Adipocyte (in vitro differentiated cells): ENCODE data around the gene MACROH2A1.

Source experiments
- DNase-seq: peaks from one replicate; pipeline ENCODE4 v3.0.0-alpha.2; 2015; ENCODE audit warnings: low read depth
- H3K27me3 ChIP-seq: replicated peaks from 2 replicates; pipeline ENCODE4 v1.7.0; 2013; ENCODE audit warnings: mild to moderate bottlenecking, low read length, moderate library complexity; ENCODE audit not compliant: control insufficient read depth, insufficient read depth
- H3K36me3 ChIP-seq: 2 replicates; pipeline ENCODE4 v1.7.0; 2013; ENCODE audit warnings: low read length, mild to moderate bottlenecking, moderate library complexity; ENCODE audit not compliant: control insufficient read depth, insufficient read depth, severe bottlenecking
- H3K4me1 ChIP-seq: 2 replicates; pipeline ENCODE4 v1.7.0; 2013; ENCODE audit warnings: mild to moderate bottlenecking, low read length, moderate library complexity; ENCODE audit not compliant: control insufficient read depth, insufficient read depth
- H3K4me3 ChIP-seq: 2 replicates; pipeline ENCODE4 v1.7.0; 2013; ENCODE audit warnings: mild to moderate bottlenecking, low read length, moderate library complexity
- H3K9ac ChIP-seq: 2 replicates; pipeline ENCODE4 v1.7.0; 2013; ENCODE audit warnings: mild to moderate bottlenecking, low read length, moderate library complexity
- H3K9me3 ChIP-seq: 2 replicates; pipeline ENCODE4 v1.7.0; 2013; ENCODE audit warnings: mild to moderate bottlenecking, low read length, moderate library complexity; ENCODE audit not compliant: control insufficient read depth

Gene MACROH2A1

GRCh38 chr5:135422419-135422818 lies 23.4 kb upstream of the MACROH2A1 start:
- H3K9me3 ChIP-seq = peaks cover 18% of the 10 kb centered on the region
- H3K4me3 ChIP-seq = no peak overlapping the region
- no peaks in the 10 kb centered on the region for H3K27me3 ChIP-seq
- no peak overlapping the region for H3K9ac ChIP-seq
- DNase-seq = no peak
- peaks cover 4% of the 10 kb centered on the region for H3K4me1 ChIP-seq
- H3K36me3 ChIP-seq = no peaks in the 10 kb centered on the region

GRCh38 chr5:135417083-135417482 lies 18.1 kb upstream of the MACROH2A1 start:
- no peak overlapping the region for H3K9ac ChIP-seq
- no peaks in the 10 kb centered on the region for H3K4me1 ChIP-seq
- H3K9me3 ChIP-seq = peaks cover 18% of the 10 kb centered on the region
- DNase-seq = no peak
- no peaks in the 10 kb centered on the region for H3K36me3 ChIP-seq
- no peak overlapping the region for H3K4me3 ChIP-seq
- no peaks in the 10 kb centered on the region for H3K27me3 ChIP-seq

DNA sequence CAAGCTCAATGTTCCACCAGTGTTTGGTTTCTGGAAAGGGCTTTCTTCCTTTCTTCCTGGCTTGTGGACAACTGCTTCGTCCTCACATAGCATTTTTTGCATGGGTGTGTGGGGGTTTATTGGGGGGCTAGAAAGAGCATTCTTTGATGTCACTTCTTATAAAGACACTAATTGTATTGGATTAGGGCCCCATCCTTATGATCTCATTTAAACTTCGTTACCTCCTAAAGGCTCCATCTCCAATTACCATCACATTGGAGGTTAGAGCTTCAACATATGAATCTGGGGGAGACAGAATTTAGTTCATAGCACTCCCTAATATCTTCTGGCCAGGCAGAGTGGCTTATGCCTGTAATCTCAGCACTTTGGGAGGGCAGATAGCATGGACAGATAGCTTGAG lies 6.1 kb upstream of the MACROH2A1 start:
- H3K9me3 ChIP-seq = no peaks in the 10 kb centered on the region
- no peak overlapping the region for H3K9ac ChIP-seq
- H3K36me3 ChIP-seq = no peaks in the 10 kb centered on the region
- no peaks in the 10 kb centered on the region for H3K27me3 ChIP-seq
- no peak for DNase-seq
- no peaks in the 10 kb centered on the region for H3K4me1 ChIP-seq
- H3K4me3 ChIP-seq = no peak overlapping the region

DNA sequence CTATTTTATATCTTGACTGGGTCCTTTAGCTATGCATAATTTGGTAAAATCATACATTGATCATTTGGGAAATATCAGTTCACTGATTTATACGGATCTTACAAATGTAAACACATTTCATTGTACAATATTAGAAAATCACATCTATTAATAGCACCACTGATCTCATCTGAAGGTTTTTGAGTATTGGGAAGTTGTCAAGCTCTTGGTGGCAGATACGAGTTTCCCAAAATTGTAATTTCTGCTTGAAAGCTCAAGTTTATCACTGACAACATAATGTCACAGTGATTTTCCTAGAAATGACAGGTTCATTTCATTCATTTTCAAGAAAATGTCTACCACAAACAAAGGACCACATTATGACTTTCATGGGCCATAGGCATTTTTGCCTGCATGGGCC lies 3.0 kb upstream of the MACROH2A1 start:
- Histone ChIP-seq H3K4me3 (no peak overlapping the region), H3K9ac (no peak overlapping the region), H3K27me3 (no peaks in the 10 kb centered on the region), H3K9me3 (no peaks in the 10 kb centered on the region), H3K4me1 (peaks cover 11% of the 10 kb centered on the region), H3K36me3 (no peaks in the 10 kb centered on the region)
- no peak for DNase-seq

- Histone ChIP-seq H3K27me3 (no peaks in the 10 kb centered on the region), H3K9me3 (no peaks in the 10 kb centered on the region), H3K4me1 (peaks cover 18% of the 10 kb centered on the region), H3K4me3 (no peak overlapping the region), H3K36me3 (no peaks in the 10 kb centered on the region), H3K9ac (no peak overlapping the region)
- DNase-seq = no peak
Observed at GRCh38 chr5:135400866-135401265, 1.8 kb upstream of the MACROH2A1 start.

GRCh38 chr5:135399794-135400542 lies 937 bp upstream of the MACROH2A1 start:
- no peak for DNase-seq
- peak overlapping the region; percentile 91 for H3K4me3 ChIP-seq
- no peaks in the 10 kb centered on the region for H3K36me3 ChIP-seq
- H3K9me3 ChIP-seq = no peaks in the 10 kb centered on the region
- peak overlapping the region; percentile 94 for H3K9ac ChIP-seq
- H3K27me3 ChIP-seq = no peaks in the 10 kb centered on the region
- peaks cover 18% of the 10 kb centered on the region for H3K4me1 ChIP-seq

GRCh38 chr5:135398160-135398854 lies 724 bp downstream of the MACROH2A1 start:
- Histone ChIP-seq H3K4me3 (peak overlapping the region; percentile 91), H3K27me3 (no peaks in the 10 kb centered on the region), H3K36me3 (no peaks in the 10 kb centered on the region), H3K9ac (peak overlapping the region; percentile 94), H3K9me3 (no peaks in the 10 kb centered on the region), H3K4me1 (peaks cover 29% of the 10 kb centered on the region)
- peak; percentile 71 for DNase-seq

- H3K9me3 ChIP-seq = no peaks in the 10 kb centered on the region
- no peaks in the 10 kb centered on the region for H3K36me3 ChIP-seq
- H3K27me3 ChIP-seq = no peaks in the 10 kb centered on the region
- H3K4me1 ChIP-seq = peaks cover 41% of the 10 kb centered on the region
- peak overlapping the region; percentile 91 for H3K4me3 ChIP-seq
- peak overlapping the region; percentile 94 for H3K9ac ChIP-seq
- no peak for DNase-seq
Observed at GRCh38 chr5:135397084-135397483, 1.9 kb downstream of the MACROH2A1 start.

DNA sequence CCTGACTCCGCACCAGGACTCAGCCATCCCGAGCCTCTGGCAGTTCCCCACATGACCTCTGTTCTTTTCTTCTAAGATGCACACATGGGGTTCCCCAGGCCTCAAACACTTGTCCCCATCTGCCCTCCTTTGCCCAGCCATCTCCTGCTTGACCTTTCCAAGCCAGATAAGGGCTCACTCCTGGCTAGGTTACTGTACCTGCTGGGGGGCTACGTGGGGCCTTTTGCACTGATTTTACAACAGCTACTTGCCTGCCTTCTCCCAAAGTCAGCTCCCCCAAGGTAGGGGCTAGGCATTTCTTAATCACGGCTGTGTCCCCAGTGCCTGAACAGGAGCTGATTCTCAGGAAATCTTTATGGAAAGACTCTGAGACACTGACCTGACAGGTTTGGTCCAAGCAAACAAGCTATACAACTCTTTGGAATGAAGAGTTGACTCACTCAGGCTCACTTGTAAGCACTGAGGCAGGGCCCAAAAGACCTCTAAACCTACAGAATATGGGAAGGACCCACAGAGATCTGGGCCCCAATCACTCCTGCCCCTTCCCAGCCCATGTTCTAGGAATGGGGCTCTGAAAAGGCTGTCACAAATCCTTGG lies 2.5 kb downstream of the MACROH2A1 start:
- DNase-seq = no peak
- H3K36me3 ChIP-seq = no peaks in the 10 kb centered on the region
- H3K4me3 ChIP-seq = no peak overlapping the region
- no peaks in the 10 kb centered on the region for H3K9me3 ChIP-seq
- no peaks in the 10 kb centered on the region for H3K27me3 ChIP-seq
- no peak overlapping the region for H3K9ac ChIP-seq
- H3K4me1 ChIP-seq = peaks cover 47% of the 10 kb centered on the region

DNA sequence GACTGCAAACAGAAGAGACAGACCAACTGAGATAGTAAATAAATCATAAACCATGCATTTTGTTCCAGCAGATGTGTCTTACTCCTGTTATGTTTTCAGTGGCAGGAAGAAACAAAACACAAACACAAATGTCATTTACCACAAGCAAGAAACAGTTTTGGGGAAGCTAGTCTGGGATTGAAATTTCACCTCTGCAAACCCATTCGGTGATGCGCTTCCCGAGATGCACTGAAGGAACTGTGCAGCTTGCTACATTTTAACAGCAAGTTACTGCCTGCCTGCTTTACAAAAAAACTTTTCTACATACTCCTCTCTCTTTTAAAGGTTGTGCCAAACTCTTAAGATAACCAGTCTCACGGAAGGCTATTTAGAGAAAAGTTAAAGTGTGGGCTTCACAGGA lies 3.2 kb downstream of the MACROH2A1 start:
- DNase-seq = no peak
- H3K4me3 ChIP-seq = no peak overlapping the region
- no peaks in the 10 kb centered on the region for H3K27me3 ChIP-seq
- H3K36me3 ChIP-seq = no peaks in the 10 kb centered on the region
- peaks cover 54% of the 10 kb centered on the region for H3K4me1 ChIP-seq
- no peak overlapping the region for H3K9ac ChIP-seq
- H3K9me3 ChIP-seq = no peaks in the 10 kb centered on the region

DNA sequence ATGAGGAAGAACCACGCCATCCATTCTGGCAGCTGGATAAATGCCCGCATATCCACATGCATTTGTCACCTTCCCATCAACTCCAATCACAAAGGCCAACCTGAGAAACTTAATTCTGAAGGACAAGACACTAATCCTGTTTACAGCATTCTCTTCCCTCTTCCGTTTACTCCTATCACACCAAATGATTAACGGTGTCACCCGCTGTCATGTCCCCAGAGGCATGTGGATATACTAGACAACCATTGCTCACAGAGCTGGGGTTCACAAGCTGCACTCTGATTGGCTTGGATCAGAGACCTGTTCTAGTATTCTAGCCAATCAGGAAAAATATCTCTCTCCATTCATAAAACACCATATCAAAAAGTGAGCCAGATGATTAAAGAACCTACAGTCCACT lies 3.6 kb downstream of the MACROH2A1 start:
- no peaks in the 10 kb centered on the region for H3K27me3 ChIP-seq
- no peak for DNase-seq
- no peak overlapping the region for H3K4me3 ChIP-seq
- H3K36me3 ChIP-seq = no peaks in the 10 kb centered on the region
- peaks cover 58% of the 10 kb centered on the region for H3K4me1 ChIP-seq
- no peaks in the 10 kb centered on the region for H3K9me3 ChIP-seq
- no peak overlapping the region for H3K9ac ChIP-seq
